SK-N-SH treated with all-trans-retinoic acid at 6 μM for 48 hours (cell line): ENCODE measurements around the gene ALX3.

Experiments
- ARNTL ChIP-seq: fragments of 450-650 bp; formaldehyde crosslinking; IDR thresholded peaks from 2 replicates; pipeline ENCODE4 v1.5.0; 2020; ENCODE audit warnings: low read depth, mild to moderate bottlenecking, moderate library complexity, borderline replicate concordance
- ESRRG ChIP-seq: fragments of 250-450 bp; sonication (Bioruptor Pico); IDR thresholded peaks from 2 replicates; pipeline ENCODE4 v1.6.1; 2021; ENCODE audit warnings: mild to moderate bottlenecking
- GLIS3 ChIP-seq: fragments of 250-450 bp; sonication (Bioruptor Pico); IDR thresholded peaks from 2 replicates; pipeline ENCODE4 v1.5.0; 2020; ENCODE audit warnings: mild to moderate bottlenecking, moderate library complexity
- PATZ1 ChIP-seq: fragments of 250-450 bp; sonication (Bioruptor Pico); IDR thresholded peaks from 2 replicates; pipeline ENCODE4 v1.8.0; 2020; ENCODE audit warnings: mild to moderate bottlenecking, moderate library complexity, borderline replicate concordance
- PPARA ChIP-seq: fragments of 250-450 bp; sonication (Bioruptor Pico); IDR thresholded peaks from 2 replicates; pipeline ENCODE4 v1.5.0; 2020; ENCODE audit warnings: mild to moderate bottlenecking, borderline replicate concordance
- TCF4 ChIP-seq: fragments of 250-450 bp; sonication (Bioruptor Pico); IDR thresholded peaks from 2 replicates; pipeline ENCODE4 v1.8.0; 2021; ENCODE audit warnings: mild to moderate bottlenecking, moderate library complexity, borderline replicate concordance
- ZC3H10 ChIP-seq: fragments of 250-450 bp; sonication (Bioruptor Pico); IDR thresholded peaks from 2 replicates; pipeline ENCODE4 v1.5.1; 2021; ENCODE audit warnings: mild to moderate bottlenecking, moderate library complexity
- ZFP30 ChIP-seq: fragments of 450-650 bp; formaldehyde crosslinking; IDR thresholded peaks from 2 replicates; pipeline ENCODE4 v1.5.0; 2022; ENCODE audit warnings: mild to moderate bottlenecking, moderate library complexity
- ZNF565 ChIP-seq: fragments of 450-650 bp; formaldehyde crosslinking; conservative IDR thresholded peaks from 2 replicates; pipeline ENCODE4 v1.5.0; 2020; ENCODE audit warnings: low read depth, mild to moderate bottlenecking, moderate library complexity

DNA sequence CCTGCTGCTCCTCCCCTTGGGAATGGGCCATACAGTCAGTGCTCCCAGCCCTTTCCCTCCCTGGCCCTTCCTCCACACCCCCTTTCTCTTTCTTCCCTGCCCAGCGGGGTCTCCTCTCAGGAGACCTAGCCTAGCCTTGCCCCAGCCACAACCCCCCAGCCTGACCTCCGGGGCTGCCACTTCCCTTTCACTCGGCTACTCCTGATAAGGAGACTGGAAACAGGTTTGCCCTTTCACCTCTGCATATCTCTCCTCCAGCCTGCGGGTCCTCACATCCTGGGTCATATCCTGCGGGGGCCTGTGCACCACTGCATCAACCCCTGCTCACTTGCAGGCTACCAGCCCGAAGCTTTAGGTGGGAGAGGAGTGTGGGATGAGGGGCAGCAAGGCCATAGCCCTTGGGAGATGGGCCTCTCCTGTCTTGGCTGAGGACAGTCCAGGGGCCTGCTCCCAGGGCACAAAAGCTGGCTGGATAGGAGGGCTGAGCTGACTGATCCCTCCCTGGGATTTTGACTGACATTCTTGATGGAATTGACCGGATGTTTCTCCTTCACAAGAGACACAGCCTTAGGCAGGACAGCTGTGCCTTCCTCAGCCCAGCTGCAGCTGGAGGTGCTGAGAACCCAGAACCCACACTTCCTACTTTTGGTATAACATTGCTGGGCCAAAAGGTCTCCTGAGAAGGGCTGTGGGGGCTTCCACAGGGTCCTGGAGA, 19.2 kb upstream of the ALX3 start:
- TF ChIP-seq TCF4 (CRISPR knock-in tag) = no peak
- TF ChIP-seq ARNTL (CRISPR knock-in tag) = no peak
- no peak for TF ChIP-seq ZNF565 (CRISPR knock-in tag)
- no peak for TF ChIP-seq ESRRG (CRISPR knock-in tag)
- TF ChIP-seq PATZ1 = no peak
- no peak for TF ChIP-seq GLIS3
- no peak for TF ChIP-seq ZFP30 (CRISPR knock-in tag)
- no peak for TF ChIP-seq PPARA (CRISPR knock-in tag)
- TF ChIP-seq ZC3H10 (CRISPR knock-in tag) = no peak
